ENCODE data around the gene ZFYVE21.

ZFYVE21 gene

DNA sequence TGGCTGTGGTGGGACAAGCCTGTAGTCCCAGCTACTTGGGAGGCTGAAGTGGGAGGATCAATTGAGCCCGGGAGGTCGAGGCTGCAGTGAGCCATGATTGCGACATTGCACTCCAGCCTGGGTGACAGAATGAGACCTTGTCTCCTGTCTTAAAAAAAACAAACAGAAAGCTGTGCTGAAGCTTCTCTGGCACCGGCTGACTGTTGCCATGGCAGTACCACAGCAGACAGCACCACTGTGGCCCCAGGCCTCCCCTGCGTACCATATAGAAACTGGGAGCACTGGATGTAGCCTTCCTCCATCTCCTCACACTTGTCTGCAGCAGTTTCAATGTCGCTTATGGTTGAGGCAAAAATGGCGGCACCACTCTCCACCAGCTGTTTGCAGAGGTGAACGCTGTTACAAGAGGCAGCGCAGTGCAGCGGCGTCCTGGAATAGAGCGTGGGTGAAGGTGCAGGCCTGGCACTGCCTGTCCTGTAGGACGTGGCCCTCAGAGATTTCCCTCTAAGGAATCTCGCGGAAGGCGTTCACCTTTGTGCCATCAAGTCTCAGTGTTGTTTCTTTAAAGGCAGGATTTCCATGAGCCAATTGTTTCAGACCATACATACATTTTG, 21.9 kb downstream of the ZFYVE21 start:
- DNase-seq (ENCODE audit: low read depth): no peak

DNA sequence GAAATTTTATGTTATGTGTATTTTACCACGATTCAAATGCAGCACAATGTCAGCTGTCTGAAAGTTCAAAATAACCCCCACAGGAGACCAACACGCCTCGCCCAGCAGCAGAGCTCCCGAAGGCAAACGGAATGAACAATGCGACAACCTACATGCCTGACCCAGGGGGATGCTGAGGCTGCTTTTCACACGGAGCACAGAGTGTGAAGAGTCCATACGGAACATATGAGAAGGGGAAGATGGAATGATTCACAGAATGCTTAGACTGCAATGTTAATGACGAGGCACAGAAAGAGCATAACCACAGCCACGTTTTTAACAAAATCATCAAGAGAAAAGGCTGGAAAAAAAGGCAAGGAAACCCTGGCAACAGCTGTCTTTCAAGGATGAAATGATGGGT, 22.6 kb downstream of the ZFYVE21 start:
- no peak for DNase-seq (ENCODE audit: low read depth)

DNA sequence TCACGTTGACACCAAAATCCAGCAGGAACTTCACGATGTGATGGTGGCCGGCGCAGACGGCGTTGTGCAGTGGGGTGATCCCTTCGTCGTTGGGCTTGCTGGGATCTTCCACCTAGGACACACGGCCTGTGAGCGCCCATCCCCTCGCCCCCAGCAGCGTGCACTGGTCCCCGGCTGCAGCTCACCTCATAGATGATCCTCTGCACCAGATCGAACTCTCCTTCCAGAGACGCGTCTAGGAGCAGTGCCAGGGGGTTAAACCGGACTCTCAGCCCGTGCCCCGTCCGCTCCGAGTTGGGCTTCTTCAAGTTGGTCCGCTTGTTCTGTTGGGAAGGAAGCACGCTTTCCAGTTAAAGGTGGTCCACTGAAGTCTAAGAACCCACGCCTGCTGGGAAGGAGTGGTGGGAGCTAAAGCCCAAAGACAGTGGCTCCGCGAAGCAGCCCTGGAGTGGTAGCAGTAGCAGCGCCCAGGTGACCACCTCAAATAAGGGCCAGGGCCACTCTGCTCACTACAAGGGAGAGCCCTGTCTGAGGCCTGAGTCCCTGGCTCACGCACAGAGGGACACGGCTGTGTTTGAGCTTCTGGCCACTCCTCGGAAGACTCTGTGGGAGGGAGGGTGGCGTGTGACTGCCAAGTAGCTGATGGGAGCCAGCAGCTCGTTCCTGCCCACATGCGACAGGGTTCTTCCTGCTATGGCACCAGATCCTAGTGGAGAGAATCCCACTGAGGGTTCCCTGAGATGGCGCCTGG, 23.3 kb downstream of the ZFYVE21 start:
- DNase-seq (ENCODE audit: low read depth): no peak

DNA sequence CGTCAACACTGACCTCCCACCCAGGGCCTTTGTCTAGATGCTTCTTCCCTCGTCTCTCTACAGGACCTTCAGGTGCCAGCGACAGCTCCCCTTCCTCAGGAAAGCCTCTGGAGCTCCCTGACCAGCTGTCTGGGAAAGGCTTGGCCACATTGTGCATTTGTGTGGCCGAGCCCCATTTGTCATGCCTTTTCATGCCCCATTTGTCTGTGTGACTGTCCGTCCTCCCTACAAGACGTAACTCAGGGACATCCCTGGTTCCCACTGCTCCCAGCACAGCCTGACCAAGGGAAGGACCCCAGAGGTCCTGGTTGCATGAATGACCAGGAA, 23.8 kb downstream of the ZFYVE21 start:
- no peak for DNase-seq (ENCODE audit: low read depth)

DNA sequence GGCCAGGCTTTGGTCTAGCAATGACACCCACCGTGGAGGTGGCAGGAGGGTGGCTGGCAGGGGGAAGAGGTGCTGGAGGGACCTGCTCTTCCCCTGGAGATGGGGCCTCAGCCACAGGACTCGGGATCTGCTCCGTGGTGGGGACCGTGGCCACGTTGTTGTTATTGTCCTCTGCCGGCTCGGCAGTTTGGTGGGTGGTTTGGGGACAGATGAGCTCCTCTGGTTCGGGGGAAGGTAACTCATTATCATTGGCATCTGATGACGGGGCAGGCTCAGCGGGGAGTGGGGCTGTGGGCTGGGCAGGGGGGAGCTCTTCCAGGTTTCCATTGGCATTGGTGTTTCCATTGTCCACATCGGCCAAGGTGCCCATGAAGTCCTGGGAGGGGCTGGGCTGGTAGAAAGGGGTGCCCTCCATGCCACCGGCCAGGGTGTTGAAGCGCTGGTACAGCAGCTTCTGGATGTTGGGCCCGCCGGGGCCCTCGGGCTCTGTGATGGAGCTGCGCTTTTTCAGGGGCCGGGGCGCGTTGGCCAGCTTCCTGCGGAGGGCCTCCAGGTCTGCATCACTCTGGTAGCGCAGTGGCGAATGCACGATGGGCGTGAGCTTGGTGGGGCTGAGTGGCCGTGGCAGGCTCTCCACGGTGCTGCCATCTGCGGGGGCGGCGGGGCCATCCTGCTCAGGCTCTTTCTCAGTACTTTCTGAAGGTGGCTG, 24.3 kb downstream of the ZFYVE21 start:
- DNase-seq (ENCODE audit: low read depth): no peak

DNA sequence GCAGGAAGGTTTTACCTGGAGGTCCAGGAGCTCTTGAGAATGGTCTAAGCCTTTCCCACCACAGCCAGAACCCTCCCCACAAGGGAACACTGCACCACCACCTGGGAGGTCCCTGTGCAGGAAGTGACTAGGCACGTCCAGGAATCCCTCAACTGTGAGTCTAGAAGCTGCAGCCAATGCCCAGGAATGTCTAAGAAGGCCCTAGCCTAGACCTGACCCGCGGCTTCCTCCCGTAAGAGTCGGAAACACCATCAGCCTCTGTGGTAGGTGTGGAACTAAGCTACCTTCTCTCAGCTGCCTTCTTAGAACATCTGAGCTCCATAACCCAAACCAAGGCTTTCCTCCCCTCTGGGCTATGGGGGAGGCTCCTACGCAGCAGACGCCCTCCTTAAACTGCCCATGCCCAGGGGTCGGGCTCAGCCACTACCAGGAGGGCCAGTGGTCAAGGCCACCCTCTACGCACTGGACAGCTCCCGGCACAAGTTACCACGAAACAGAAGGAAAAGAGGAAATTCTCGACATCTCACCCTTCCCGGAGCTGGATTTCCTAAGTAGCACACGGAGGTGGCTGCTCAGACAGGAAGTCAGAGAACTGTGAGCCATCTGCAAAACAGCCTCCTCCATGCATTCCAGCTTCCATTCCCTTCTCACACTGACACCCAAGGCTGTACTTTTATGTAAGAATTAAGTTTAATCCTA, 25.5 kb downstream of the ZFYVE21 start:
- DNase-seq (ENCODE audit: low read depth): no peak

DNA sequence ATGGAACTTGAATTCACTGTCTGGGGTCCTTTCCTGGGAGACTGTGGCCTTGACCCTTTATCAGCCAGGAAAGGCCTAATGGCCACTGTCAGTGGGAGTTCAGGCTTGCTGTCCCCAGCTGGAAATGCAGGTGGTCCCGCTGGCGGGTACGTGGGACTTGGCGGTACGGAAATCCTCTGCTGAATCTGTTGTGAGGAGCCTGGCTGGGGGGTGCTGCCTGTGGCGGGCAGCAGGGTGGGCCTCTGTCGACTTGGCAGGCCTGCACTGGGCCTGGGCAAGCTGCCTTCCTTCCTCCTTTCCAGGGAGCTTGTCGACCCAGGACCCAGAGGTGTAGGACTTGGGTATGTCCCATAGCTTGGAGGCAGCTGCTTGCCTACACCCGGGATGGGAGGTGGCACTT, 26.3 kb downstream of the ZFYVE21 start:
- no peak for DNase-seq (ENCODE audit: low read depth)

DNA sequence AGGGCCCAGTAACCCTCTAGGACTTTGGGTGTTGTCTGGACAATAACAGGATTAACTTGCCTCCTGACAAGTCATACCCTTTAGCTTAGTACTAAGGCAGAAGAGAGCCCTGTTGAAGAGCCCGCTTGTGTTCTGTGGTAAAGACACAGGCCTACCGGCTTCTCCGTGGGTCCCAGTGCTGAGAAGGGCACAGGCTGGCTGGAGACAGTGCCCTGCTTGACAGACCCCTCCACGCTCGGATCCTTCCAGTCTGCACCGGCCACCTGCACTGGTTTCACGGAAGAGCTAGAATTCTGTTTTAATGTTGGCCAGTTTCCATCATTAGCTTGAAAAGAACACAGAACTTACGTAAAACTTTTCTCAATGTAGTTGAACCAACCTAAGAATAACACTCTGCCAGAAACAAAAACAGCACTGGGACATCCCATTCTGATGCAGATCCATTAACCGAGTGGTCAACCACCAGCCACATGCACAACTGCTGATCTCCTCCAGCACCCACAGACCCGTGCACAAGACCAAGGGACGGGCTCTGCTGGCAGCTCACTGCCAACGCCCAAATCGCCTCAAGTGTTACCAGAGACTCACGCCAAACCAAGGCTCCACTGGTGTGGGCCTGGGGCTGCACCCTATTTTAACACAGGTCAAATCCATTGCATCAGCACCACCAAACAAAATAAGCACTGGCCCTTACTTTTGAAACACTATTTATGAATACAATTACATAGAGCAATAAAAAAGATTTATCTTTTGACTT, 27.1 kb downstream of the ZFYVE21 start:
- no peak for DNase-seq (ENCODE audit: low read depth)

DNA sequence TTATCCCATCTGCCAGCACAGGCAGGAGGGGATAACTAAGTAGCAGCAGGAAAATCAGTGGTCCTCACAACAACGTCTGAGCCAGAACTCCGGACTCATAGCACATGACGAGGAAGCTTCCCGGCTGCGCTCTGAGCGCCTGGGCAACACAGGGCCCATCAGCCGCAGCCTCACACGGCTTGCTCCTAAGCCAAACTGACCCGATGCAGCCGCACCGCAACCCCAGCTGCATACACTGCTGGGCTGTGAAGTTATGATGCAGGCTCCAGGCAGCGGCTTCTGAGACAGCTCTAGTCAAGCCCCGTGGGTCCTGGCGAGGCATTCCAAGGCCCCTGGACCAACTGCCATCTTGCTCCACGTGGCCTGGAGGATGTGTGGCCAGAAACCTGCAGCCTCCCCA, 28.1 kb downstream of the ZFYVE21 start:
- DNase-seq (ENCODE audit: low read depth): no peak

DNA sequence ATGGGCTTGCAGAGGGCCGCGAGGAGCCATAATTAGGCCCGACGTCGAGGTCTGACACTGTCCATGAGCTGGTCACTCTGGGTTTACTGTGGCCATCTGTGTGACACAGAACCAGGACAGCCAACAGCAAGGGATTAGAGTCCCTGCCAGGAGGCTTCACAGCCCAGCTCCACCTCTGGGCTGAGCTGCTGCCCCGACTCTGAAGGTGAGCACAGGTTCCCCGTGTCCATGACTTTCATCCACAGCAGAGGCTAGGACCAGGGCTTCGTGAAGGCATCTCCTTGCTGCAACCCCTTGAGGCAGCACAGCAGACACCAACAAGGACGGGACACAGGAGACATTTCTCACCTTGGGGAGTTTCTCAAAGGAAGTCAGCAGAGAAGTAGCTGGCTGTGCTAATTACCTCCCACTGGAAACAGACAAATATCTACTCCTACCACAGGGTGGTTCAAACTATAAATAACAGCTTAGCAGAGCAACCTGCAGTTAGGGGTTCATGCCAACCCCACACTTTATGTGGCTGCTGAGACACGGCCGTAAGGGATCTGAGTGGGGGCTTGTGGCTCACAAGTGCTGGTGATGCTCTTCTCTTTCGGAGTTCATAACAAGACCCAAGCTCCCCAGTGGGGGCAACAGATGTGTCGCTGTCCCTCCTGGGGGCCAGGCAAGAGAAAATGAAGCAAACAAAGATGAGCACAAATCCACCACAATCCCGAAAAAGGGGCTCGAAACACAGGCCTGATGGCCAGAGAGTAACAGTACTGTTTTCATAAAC, 29.2 kb downstream of the ZFYVE21 start:
- DNase-seq (ENCODE audit: low read depth): no peak

DNA sequence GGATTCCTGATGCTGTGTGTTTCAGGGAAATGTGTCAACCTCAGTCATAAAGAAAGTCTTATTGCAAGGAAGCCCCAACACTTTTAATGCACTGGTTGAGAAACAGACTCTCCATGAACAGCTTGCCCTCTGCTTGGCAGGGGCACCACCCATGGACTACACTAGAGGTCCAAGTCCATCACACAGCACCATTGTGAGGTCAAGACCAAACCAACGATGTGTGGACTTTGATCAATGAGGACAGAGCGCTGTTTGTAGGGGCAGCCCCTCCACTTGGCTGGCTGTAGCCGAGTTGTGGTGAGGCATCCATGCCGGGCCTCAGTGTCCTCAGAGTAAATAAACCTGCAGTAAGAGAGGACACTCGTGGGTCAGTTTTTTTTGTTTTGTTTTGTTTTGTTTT, 29.8 kb downstream of the ZFYVE21 start:
- no peak for DNase-seq (ENCODE audit: low read depth)

DNA sequence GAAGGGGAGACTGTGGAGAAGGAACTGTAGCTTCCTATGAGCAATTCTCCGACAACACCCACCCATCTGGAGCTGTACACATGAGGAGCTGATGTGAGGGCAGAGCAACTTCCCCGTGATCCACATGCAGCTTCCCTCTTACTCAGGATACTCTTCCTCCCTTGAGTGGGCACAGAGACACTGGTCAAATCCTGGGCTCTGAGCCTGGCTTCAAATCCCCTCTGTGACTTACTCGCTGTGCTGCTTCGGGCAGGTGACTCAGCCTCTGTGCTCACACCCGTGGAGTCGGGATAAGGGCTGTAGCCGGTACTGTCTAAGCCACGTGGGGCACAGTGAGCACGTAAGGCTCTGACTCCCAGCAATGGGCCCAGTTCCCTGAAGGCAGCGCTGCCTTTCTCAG, 31.1 kb downstream of the ZFYVE21 start:
- no peak for DNase-seq (ENCODE audit: low read depth)

DNA sequence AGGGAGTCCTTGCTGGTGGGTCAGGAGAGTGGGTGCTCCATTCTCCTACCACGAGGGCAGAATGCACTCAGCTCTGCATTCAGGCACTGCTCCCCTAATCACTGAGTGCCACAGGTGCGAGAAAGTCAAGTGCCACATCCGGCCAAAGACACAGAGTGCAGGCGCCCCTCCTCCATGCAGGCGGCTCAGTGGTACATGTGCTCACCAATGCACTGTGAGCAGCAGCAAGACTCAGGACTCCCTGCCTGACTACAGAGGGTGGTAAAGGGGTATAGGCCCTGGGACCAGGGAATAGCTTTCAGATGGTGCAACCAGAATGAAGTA, 32.9 kb downstream of the ZFYVE21 start:
- DNase-seq (ENCODE audit: low read depth): no peak

DNA sequence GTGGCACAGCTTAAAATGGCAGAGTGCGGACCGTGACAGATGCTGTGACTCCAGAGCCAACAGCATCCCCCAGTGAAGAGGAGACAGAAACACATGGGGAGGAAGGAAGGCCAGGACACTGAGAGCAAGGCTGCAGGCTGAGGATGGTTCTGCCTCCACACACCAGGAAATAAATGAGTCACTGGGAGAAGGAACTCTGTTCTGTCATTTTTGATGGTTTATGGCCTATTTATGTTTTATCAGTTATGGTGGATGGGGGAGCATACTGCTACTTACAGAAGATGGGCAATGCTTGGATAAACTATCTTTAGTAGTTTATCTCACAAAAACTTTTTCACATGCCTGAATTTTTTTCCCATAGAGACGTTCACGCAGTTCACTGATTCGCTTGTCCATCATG, 33.8 kb downstream of the ZFYVE21 start:
- no peak for DNase-seq (ENCODE audit: low read depth)

DNA sequence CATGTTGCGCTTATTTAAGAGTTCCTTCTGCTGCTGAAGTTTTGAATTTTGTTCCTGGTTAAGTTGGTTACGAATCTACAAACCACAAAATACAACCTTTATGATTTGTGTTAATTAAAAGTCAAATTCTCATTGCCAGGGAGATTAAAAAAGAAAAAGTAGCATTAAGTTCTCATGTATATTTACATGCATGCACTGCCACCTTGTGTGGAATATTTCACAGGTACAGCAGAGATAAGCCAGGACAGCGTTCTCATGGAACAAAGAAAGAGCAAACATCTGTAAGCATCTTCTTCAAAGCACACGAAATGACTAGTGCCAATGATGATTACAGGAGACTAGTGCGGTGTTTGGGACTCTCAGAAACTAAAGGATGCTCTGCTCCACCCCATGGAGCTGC, 34.2 kb downstream of the ZFYVE21 start:
- no peak for DNase-seq (ENCODE audit: low read depth)

DNA sequence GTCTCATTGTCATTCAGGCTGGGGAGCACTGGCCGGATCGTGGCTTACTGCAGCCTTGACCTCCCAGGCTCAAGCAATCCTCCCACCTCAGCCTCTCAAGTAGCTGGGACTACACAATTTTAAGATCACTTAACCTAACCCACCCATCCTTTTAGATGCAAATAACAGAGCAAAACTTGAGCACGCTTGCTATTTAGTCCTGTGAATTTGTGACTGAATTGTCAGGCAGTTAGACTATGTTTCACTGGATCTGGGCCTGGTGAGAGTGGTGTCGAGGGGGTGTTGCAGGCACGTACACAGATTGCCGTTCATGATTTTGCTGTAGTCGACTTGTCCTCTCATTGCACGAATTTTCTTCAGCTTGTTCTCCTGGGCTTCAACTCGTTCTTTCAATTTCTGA, 38.2 kb downstream of the ZFYVE21 start:
- no peak for DNase-seq (ENCODE audit: low read depth)

DNA sequence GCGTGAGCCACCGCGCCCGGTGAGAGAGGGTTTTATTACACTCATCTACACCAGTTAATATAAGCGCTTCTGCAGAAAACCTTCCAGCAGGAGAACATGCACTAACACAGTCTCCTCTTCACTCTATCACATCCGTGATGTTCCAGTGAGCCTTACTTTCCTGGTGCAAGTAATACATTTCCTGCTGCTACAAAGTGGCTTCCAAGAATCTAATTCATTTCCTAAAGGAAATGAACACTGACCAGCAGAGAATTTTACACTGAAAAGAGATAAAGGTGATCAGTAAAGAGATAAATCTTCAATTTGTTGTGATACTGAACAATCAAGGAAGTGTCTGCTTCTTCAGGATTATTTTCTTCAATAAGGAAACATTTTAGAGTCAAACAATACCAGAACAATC, 39.5 kb downstream of the ZFYVE21 start:
- no peak for DNase-seq (ENCODE audit: low read depth)

DNA sequence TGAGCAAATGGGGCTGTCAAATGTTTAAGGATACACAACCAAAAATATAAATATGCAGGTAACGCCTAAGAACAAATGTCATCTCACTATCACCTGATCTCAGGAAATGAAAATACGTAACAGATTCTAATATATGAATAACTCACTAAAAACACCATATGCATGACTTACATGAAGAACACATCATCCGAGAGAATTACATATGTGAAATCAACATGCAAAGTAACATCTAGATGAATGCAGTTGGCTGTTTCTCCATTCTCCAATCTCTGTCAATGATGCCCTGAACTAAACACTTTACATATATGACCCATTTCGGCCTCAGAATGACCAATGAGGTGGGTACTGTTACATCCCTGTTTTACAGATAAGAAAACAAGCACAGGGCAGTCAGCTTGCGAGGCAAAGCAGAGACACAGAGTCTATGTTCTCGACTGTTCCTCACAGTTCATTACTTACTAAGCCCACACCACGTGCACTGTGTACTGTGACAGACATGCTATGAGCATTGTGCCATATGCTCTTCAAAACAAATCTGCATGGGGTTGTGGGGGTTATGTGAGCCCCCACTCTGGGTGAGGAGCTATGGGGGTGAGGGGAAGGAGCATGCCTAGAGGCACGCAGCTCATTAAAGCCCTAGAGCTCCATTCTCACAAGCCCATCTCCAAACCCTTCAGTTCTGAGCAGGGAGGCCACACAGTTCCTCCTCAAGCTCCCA, 42.6 kb downstream of the ZFYVE21 start:
- DNase-seq (ENCODE audit: low read depth): no peak

DNA sequence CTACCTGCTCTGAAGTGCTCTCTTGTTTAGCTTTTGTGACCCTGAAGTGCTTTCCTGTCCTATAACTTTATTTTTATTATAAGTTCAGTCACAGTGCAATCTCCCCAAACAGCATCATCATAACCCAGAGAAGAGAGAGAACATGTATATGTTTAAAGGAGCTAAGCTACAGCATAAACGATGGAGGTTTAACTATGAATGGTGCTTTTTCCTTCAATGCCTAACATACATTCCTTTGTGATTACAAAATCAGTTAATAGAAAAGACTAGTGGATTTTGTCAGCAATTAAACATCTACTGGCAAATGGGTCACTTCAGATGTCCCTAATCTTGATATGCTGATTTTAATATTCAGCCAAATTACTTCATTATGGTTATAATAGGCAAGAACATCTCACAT, 46.4 kb downstream of the ZFYVE21 start:
- DNase-seq (ENCODE audit: low read depth): no peak

DNA sequence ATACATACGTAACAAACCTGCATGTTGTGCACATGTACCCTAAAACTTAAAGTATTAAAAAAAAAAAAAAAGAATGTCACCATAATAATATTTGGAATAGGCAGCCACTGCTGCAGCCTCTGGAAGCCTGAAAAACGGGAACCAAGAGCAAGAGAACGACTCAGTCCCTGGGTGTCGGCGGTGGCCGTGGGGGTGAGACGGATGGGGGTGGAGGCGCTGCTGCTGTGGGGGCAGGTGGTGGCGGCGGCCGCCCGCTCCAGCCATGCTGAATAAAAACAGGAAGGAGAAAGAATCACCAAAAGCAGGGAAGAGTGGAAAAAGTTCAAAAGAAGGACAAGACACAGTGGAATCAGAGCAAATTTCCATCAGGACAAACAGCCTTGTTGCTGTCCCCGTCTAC, 46.9 kb downstream of the ZFYVE21 start:
- no peak for DNase-seq (ENCODE audit: low read depth)
